ENCODE data around the gene GPR151. TPM values are rescaled to one million over a fixed set of nuclear protein-coding genes. Genes with fewer than 3 reads are reported as not detected.
"Not testable (repeated sequence)": the region's sequence is repeated elsewhere in the genome, so short reads cannot be mapped to it uniquely, and the experiment has no call there.

The GPR151 gene
- 0.41 TPM for total RNA-seq

DNA sequence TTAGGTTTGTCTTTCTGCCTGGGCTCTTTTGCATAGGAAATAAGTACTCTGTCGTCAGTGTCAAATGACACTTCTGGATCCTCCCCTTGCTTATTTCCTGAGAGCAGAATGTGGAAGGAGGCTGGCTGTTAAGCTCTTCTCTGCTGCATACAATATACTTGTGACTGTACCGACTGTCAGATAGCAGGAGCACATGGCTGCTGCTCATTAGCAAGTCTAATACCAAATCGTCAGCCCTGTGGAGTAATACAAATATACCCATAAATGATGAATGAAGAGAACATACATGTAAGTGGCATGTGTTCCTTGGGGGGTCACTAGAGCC lies at the start of gene GPR151:
TSS of gene GPR151 (minus strand) at position 40 of the 325 bp plus-strand sequence. CDS start 77 bp downstream, outside the sequence.
- no peak for FAIRE-seq
- DNase-seq (ENCODE audit: low spot score in 2 of 2), result no peak

DNA sequence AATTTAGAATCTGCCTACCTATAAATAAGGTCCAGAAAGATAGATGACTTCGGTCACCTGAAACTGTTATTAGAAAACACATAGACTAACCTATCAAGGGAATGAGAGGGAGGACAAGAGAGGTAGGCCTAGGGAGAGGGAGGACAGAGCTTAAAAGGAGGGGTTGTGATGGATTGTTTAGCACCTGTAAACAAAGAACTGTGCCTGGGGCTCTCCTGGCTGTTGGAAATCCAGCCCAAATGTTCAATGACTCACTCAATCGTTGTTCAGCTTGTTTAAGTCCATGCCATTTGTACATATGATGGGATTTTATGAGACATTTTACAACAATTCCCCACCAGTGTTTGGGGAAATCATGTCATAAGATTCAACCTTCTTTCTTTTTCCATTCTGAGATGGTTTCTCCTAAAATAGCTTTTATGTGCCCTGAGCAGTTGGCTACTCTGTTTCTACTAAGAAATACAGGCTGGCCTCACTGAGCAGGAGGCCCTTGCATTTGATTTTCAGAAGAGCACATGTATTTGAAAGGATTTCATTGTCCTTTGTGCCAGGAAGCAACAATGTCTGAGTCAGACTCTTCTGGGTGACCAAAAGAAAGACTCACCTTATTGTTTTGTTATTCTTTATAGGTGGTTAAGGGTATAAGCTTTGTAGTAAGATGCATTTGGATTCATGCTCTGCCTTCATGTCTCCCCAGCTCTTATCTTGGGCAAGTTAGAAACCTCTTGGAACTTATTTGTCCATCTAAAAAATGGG lies 48.2 kb upstream of the GPR151 start:
- no peak for FAIRE-seq
- no peak for DNase-seq (ENCODE audit: low spot score in 2 of 2)

DNA sequence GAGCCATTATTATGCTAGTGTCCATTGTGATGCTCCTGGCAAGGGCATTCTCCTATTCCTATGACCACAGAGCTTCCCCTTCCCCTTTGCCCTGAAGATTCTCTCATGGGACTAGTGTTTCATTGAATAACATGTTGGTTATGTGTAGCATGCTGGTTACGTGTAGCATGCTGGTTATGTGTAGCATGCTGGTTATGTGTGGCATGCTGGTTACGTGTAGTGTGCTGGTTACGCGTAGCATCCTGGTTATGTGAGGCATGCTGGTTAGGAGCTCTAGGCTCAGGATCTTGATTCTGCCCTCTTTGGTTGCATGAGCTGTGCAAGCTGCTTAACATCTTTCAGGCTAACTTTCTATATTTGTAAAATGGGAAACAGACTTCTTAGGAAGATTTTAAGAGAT lies 46.5 kb upstream of the GPR151 start:
- no peak for FAIRE-seq
- DNase-seq (ENCODE audit: low spot score in 2 of 2), result no peak

DNA sequence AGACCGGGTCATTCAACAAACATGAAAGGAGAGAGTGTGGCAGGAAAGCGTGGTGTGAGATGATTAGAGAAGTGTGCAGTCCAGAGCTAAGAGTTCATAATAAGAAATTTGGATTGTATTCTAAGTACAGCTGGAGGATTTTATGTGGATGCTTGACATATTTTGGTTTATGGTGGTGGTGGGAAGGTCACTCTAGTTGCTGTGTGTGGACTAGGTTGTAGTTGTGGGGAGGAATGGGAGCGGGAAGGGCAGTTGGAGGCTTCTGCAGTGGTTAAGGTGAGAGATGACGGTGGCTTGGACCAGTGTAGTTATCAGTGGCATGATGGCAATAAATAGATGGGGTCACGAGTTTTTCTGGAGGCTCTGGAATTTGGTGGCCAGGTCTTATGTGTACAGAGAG lies 45.7 kb upstream of the GPR151 start:
- DNase-seq (ENCODE audit: low spot score in 2 of 2) (no peak), FAIRE-seq (no peak)

DNA sequence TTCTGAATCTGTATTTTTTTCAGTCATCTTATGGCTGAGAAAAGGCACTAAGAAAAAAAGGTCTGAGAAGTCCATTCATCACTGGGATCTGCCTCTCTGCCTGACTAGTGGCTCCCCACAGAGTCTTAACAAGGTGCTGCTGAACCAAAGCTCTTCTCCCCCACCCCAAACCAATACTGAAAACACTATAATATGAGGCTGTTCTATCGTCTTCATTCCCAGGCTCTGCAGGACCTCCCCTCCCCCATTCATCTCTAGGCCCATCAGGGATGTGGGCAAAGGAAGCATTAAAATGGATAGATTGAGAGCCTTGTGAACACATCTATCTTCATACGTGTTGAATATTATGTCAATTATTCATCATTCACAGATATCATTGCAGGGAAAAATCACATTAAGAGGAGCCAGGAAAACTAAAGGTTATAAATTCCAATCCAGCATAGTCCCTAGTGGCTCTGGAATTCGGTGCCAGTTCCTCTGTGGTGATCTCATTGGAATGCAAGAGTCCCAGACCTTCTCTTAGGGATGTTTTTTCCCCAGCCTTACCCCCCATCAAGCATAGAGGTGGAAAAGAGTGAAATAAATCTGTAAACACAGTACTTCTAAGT lies 44.3 kb upstream of the GPR151 start:
- no peak for DNase-seq (ENCODE audit: low spot score in 2 of 2)
- no peak for FAIRE-seq

DNA sequence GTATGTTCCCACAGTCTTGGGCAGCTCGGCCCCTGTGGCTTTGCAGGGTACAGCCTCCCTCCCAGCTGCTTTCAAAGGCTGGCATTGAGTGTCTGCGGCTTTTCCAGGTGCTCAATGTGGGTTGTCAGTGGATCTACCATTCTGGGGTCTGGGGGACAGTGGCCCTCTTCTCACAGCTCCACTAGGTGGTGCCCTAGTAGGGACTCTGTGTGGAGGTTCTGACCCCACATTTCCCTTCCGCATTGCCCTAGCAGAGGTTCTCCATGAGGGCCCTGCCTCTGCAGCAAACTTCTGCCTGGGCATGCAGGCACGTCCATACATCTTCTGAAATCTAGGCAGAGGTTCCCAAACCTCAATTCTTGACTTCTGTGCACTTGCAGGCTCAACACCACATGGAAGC lies 40.9 kb upstream of the GPR151 start:
- FAIRE-seq; DNase-seq (ENCODE audit: low spot score in 2 of 2): not testable (repeated sequence)

DNA sequence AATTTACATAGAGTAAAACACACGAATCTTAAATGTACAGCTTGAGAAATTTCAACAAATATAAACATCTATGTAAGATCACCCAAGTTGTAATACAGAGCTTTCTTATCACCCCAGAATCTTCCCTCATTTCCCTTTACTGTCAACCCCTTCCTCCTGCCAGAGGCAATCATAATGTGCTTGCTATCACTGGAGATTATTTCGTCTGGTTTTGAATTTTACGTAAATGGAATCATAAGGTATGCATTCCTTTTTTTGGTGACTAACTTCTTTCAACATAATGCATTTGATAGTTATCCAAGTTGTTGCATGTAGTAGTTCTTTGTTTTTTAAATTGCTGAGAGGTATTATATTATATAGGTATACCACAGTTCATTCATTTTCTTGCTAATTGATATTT lies 37.5 kb upstream of the GPR151 start:
- DNase-seq (ENCODE audit: low spot score in 2 of 2) (no peak), FAIRE-seq (no peak)

DNA sequence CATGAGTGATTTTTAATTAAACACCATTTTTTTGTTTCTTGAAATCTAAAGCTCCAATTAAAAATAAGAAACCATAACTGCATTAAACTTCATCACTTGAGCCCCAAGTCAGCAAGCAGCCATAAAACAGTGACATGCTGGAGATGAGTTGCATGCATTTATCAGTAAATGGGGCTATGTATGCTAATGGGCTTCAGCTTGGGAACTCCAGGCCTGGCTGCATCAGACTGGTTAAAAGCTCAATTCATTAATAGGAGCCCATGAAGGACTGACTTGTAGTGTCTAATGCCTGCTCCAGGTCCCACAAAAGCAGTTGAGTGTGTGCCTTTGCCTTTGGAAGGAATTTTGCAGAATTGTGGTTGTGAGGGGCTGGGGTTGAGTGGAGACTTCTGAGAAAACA lies 33.6 kb upstream of the GPR151 start:
- DNase-seq (ENCODE audit: low spot score in 2 of 2) (no peak), FAIRE-seq (no peak)

DNA sequence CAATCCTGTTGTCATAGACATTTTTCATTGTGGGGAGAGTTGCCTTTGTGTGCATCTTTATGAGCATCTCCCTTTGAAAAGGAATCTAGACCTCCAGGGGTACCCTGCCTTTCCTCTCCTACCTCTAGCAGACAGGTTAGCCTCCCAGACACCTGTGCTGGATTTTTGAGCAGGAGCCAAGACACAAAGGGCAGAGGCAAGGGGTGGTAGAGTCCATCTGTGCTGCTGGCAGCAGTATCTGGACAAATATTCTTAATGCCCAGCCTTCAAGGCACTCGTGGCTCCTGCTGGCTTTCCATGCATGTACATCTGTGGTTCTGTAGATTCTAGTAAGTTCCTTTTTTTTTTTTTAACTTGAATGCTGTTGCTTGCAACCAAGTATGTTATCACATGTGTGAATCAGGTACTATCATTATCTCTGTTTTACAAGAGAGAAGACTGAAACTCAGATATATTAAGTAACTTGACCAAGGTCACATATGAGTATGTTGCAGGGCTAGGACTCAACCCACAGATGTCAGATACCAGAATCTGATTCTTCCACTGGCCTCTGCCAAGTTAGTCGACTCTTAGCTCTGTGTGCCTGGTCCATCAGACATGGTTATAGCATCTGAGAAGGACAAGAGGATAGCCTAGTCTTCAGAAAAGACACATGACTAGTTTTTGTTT lies 32.9 kb upstream of the GPR151 start:
- DNase-seq (ENCODE audit: low spot score in 2 of 2), result no peak

DNA sequence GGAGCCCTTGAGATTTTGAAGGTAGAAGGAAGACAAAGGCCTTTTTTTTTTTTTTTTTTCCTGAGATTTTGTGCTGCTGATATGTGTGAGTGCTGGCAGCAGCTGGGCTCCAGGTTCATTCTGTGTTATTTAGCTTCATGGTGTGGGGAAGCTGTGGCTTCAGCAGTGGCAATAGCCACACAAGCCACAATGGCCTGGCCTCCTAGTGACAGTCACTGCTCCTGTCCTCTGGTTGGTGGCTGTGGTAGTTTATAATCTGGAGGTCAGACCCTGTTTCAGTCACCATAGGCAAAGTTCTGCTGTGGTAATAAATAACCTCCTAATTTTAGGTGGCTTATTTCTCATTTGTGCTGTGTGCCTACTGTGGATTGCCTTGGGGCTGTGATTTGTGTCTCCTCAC lies 28.2 kb upstream of the GPR151 start:
- FAIRE-seq, result no peak

More for the DNA sequence above, 32.9 kb upstream of the GPR151 start:
- FAIRE-seq, result no peak

DNA sequence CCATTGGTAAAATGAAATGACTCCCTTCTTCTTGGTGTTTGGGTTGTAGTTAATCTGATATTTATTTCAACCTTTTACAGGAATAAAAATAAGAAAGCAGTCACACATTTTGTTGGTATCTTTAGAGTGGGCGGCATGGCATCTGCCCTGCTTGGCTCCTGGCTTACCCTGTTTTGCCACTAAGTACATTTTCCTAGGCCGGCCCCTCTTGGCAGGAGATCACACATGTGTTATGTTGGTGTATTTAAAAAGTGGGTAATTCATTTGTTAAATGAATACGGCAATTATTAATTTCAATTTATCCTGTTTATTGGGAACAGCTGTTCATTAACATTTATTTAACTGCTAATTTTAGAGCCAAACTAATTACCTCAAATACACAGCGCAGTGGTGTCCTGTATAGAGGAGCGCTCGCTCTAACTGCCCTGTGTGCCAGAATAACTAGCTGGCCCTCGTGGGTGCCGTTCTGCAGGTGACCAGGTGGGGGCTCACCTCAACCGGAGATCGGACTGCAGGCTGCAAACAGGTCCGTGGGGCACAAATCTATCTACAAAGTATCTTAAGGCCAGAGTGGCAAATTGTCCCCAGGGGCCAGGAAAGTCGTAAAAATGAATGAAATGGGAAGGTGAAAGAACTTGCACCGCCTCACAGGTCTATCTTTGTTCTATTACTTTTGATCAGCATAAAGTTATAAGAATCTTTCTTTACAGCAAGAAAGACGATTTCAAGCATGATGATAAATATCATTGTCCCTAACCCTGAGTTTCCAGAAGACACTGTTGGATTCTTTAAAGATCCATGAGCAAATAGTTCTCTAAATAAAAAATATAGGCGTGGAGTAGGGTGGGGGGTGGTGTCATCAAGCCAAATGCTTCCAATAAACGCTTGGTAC lies 26.2 kb upstream of the GPR151 start:
- no peak for FAIRE-seq

More for the DNA sequence above, 28.2 kb upstream of the GPR151 start:
- DNase-seq (ENCODE audit: low spot score in 2 of 2), result no peak

DNA sequence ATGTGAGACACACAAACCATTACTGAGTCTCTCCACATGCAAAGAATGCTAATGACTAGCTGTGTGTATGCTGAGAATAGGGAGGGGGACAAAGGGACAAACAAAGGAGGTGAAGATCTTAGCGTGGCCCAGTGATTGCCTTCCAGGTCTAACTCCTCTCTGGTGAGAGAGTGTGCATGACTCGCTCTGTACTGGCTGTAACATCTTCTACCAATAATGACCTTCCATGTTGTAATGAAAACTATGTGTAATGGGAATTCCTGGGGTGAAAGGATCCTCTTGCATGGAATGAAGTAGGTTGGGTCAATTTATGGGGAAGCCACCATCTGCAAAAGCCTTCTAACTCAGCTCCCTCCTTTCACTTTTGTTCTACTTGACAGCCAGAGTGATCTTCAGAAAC lies 24.4 kb upstream of the GPR151 start:
- FAIRE-seq, result no peak
- no peak for DNase-seq (ENCODE audit: low spot score in 2 of 2)

More for the DNA sequence above, 26.2 kb upstream of the GPR151 start:
- DNase-seq (ENCODE audit: low spot score in 2 of 2), result peak in 1 of 2 donors; percentile 49

DNA sequence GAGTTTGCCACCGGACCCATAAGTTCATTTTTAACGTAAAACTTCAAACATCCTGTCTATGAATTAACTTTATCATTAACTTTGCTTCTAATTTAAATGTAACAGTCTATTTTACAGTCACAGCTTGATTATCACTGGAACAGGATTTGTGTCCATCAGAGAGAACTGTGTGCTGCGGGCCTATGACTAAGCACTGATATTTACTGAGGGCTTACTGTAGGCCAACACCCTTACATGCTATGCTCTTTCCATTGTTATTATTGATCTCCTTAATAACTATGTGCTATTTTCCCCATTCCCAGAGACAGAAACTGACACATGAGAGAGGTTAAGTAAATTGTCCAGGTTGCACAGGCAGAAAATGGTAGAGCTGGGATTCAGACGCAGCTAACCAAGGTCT lies 24.0 kb upstream of the GPR151 start:
- FAIRE-seq, result no peak

DNA sequence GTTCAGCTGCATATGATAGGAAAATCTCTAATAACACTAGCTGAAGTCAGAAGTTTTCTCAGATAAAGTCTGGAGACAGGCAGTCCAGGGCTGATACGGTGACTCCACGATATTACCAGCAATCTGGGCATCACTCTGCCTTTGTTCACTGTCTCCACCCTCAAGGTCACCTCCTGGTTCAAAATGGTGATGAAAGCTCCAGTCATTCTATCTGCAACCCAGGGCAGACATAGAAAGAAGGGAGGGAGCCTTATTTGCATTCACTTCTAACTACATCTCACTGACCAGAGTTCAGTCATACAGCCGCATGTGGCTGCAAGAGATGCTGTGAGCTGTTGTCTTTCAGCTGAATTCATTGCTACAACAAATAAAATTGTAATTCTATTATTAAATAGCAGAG lies 22.4 kb upstream of the GPR151 start:
- DNase-seq (ENCODE audit: low spot score in 2 of 2) (no peak), FAIRE-seq (no peak)

More for the DNA sequence above, 24.0 kb upstream of the GPR151 start:
- DNase-seq (ENCODE audit: low spot score in 2 of 2), result no peak

DNA sequence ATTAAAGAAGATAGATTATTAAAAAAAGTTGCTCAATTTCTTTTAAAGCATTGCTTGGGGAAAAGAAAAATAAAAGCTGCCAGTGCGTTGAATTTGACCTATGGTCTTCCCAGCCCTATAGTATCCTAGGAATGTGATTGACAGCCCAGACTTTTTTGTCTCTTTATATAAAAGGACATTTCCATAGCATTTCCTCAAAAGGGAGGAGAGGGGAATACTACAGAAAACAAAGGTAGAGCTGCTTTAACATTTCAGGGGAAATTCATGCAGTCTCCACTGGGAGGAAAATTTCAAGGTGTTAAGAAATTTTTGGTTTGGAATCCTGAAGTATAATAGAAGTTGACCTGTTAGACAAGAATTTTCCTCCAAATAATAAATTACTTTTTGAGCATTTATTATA lies 17.9 kb upstream of the GPR151 start:
- FAIRE-seq, result no peak
- DNase-seq (ENCODE audit: low spot score in 2 of 2), result no peak

DNA sequence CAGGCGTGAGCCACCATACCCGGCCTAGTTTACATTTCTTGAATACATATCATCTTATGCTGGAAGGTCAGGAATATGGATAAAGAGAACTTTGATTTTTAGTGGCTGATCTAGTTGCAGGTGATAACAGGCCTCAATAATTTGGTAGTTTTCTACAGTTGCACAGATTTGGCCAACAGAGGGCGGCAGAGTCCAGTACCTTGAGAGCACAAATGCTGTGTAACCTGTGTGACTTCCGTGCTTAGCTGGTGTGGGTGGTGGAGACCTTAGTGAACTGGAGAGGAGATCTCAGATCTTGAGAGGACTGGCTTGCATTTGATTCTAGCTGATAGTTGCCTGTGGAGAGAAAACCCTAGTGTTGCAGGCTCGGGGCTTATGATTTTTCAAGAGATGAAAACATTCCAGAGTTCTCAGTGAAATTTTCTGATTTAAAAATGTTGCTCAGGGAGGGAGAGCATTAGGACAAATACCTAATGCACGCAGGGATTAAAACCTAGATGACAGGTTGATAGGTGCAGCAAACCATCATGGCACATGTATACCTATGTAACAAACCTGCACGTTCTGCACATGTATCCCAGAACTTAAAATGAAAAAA lies 17.4 kb upstream of the GPR151 start:
- no peak for FAIRE-seq
- DNase-seq (ENCODE audit: low spot score in 2 of 2), result peak; percentile 22 to 34

DNA sequence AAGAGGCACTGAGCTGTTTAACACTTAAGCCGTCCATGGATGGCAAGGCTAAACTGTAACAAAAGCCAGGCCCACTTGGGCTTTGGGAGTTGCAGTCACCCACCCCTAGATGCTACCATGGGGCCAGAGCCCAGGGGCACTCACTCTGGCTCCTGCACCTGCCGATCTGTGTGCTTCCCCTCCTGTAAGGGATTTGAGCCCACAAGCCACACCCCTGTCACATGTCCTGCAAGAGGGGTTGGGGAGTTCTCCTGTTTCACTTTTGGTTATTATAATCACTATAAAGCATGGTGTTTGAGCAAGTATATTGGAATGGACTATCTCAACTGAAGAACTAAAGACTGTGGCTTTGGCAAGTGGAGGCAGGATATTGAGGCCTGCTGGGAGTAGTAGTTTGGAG lies 14.0 kb upstream of the GPR151 start:
- DNase-seq (ENCODE audit: low spot score in 2 of 2), result no peak
- FAIRE-seq, result no peak

DNA sequence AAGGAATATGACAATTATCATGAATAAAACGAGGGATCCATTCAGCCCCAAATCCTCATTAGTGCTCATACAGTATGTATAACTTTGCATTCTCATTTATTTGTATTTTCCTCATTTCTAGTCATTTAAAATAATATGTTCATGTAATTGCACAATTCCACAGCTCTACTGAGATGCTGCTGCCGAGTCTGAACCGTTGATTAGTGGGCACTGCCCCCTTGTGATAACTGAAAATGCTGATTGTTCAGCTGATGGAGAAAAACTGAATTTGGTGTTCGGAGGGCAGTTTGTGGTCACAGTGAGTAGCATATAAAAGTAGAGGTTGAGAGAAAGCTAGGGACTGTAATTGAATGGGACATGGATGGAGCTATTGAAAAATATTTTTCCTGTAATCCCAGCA lies 12.2 kb upstream of the GPR151 start:
- FAIRE-seq, result no peak
- DNase-seq (ENCODE audit: low spot score in 2 of 2), result no peak

DNA sequence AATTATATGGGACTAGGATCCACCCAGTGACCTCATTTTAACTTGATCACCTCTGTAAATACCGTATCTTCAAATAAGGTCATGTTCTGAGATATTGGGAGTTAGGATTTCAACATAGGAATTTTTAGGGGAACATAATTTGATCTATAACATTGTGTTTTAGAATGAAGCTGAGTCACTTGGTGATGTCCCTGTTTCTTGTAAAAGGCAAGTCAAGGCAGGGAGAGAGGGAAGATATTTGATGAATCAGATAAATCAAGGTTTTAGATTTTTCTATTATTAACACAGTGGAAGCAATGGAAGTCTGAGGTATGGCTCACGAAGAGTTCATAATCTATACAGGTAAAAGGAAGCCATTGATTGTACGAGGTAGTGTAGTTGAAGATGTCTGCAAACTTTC lies 11.8 kb upstream of the GPR151 start:
- FAIRE-seq, result no peak
- no peak for DNase-seq (ENCODE audit: low spot score in 2 of 2)

DNA sequence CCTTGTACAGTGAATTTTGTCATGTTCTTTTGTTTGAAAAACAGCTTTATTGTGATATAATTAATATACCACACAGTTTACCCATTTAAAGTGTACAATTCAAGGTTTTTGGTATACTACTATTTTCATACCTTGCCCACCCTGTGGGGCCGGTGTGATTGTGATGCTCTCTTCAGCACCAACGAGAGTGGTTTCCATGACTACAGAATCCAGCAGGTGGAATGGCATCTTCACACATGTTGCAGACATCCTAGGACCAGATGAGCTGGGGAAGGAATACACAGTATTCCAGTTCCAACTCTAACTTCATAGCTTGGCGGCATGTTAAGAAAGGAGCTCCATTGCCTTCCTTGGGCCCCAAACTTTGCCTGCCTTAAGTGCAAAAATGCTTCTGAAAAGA lies 7.7 kb upstream of the GPR151 start:
- DNase-seq (ENCODE audit: low spot score in 2 of 2) (no peak), FAIRE-seq (no peak)

Data from frontal cortex (tissue), 4 donors.